GM12864 (cell line): ENCODE data around the gene SUSD6.

Source experiments
- DNase-seq: peaks from one replicate; pipeline ENCODE4 v3.0.0-alpha.2; 2011; ENCODE audit warnings: low read depth
- H3K4me3 ChIP-seq: 2 replicates; pipeline ENCODE4 v1.5.1; 2011; ENCODE audit warnings: mild to moderate bottlenecking, low read depth, low read length, control low read depth
- CTCF ChIP-seq: IDR thresholded peaks from 2 replicates; pipeline ENCODE4 v1.5.1; 2011; ENCODE audit warnings: low read depth, mild to moderate bottlenecking, moderate library complexity, low read length, control low read depth, inconsistent platforms; ENCODE audit errors: missing control alignments

Gene SUSD6

GRCh38 chr14:69664265-69664664 is 52.9 kb downstream of the SUSD6 start:
- no peak for DNase-seq
- H3K4me3 ChIP-seq, result no peak overlapping the region
- no peak for TF ChIP-seq CTCF

GRCh38 chr14:69664865-69665526 is 53.6 kb downstream of the SUSD6 start:
- H3K4me3 ChIP-seq, result no peak overlapping the region
- TF ChIP-seq CTCF, result no peak
- DNase-seq, result no peak

GRCh38 chr14:69665631-69666030 is 54.2 kb downstream of the SUSD6 start:
- H3K4me3 ChIP-seq, result no peak overlapping the region
- TF ChIP-seq CTCF, result no peak
- DNase-seq, result no peak

- no peak for DNase-seq
- no peak for TF ChIP-seq CTCF
- H3K4me3 ChIP-seq, result no peak overlapping the region
These were observed 54.7 kb downstream of the SUSD6 start for GRCh38 chr14:69666112-69666511.

GRCh38 chr14:69666690-69667211 is 55.4 kb downstream of the SUSD6 start:
- TF ChIP-seq CTCF, result no peak
- peak overlapping the region; percentile 24 for H3K4me3 ChIP-seq
- no peak for DNase-seq

- no peak for DNase-seq
- peak overlapping the region; percentile 0; the same call in 1 of the 2 replicates for H3K4me3 ChIP-seq
- TF ChIP-seq CTCF, result no peak
These were observed 56.5 kb downstream of the SUSD6 start for GRCh38 chr14:69667938-69668335.

- no peak for TF ChIP-seq CTCF
- no peak overlapping the region for H3K4me3 ChIP-seq
- DNase-seq, result no peak
These were observed 58.0 kb downstream of the SUSD6 start for GRCh38 chr14:69669375-69669774.
